Activated CD8-positive, alpha-beta memory T cell treated with anti-CD3 and anti-CD28 coated beads, Interleukin-2, amount 50 U/mL, for 48 hours (primary cell): ENCODE results near the gene KRT13.
A peak's percentile ranks its signal among the peaks of the same experiment; 100 is the strongest.

ENCODE experiments used
- DNase-seq: peaks from one replicate; pipeline ENCODE4 v3.0.0-alpha.2; 2020

Gene KRT13

DNA sequence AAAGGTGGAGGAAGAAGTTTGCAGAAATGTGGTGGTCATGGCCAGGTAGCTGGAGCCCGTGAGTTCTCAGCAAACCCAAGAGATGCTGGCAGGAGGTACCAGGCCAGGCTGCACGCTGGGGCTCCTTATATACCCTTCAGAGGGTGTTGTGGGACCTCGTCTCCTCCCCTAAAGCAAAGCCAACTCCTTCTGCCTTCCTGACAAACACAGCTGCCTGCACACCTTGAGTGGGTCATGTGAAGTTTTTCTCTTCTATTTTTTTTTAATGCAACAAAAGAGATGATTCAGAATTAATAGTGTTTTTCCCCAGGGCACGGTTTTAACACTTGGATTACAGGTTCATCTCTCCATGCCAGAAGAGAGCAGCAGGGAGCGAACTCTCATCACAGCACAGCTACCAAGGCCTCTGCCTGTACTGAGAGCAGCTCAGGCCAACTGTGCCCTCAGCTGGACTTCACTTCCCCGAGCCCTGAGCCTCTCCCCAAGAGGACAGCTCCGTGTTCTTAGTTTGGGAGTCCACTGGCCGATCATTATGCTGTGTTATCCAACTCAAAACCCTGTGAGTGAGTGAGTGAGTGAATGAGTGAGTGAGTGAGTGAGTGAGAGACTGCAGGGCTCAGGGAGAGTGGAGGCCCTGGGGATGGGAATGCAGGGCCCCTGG, 13.5 kb upstream of the KRT13 start, which contains the start of gene KRT15:
Gene KRT15 (minus strand): TSS at position 102 of the 661 bp plus-strand sequence. CDS start 63 bp downstream, at position 39.
- no peak for DNase-seq

- DNase-seq: no peak
These were observed 12.6 kb upstream of the KRT13 start for GRCh38 chr17:41518031-41518430.

- DNase-seq: no peak
These were observed 11.4 kb upstream of the KRT13 start for GRCh38 chr17:41516830-41517283.

DNA sequence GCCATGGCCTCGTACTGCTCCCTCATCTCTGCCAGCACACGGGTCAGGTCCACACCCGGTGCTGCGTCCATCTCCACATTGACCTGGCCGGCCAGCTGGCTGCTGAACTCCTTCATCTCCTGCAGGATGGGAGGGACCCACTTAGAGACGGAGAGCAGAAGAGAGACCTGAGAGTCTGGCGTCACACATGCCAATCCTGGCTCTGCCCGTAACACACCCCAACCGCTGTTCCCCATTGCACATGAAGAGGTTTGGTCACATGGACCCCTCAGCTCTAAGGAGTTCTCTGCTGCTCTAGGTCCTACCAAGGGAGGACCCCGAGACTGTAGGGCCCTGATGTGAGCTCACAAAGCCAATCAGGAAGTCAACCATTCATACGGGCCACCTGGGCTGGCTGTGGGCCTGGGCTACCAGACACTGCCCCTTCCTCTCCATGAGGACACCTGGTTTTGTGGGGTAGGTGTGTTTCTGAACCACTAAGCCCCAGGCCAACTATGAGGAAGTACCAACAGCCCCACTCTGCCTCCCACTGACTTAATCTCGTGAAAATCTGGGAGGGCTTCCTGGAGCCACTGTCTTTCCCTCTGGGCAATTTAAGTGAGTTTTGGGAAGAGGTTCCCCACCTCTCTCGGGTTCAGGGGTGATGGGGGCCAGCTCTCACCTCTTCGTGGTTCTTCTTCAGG, 10.9 kb upstream of the KRT13 start:
- DNase-seq: no peak

DNA sequence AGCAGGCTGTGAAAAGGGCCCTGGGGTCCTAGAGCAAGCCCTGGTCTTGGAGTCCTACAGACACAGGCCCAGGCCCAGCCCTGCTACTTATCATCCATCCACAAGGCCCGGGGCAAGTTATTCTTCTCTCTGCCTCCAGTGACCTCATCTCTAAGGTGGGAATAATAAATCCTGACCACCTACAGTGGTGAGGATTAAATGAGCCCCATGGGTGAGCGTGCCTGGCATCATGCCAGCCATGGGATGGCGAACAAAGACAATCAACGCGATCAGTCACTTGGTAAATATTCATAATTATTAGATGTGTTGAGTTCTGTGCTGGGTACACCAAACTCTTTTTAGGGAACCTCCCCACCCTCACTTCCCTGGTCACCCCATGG, 7.7 kb upstream of the KRT13 start:
- no peak for DNase-seq

GRCh38 chr17:41512546-41513167, 7.2 kb upstream of the KRT13 start:
- DNase-seq: no peak

DNA sequence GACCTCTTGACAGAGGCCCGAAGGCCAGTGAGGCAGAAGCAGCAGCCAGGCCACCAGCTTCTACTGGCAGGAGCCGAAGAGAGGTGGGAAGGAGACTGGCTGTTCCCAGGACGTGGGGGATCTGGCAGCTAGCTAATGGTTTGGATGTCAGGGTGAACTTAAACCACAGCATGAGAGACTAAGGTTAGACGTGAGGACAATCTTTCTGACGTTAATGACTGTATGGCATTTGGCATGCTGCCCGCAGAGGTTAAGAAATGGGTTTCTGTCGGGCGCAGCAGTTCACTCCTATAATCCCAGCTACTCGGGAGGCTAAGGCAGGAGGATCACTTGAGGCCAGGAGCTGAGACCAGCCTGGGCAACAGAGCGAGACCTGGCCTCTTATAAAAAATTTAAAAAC, 6.3 kb upstream of the KRT13 start:
- no peak for DNase-seq

- no peak for DNase-seq
These were observed 5.7 kb upstream of the KRT13 start for GRCh38 chr17:41511116-41511515.

DNA sequence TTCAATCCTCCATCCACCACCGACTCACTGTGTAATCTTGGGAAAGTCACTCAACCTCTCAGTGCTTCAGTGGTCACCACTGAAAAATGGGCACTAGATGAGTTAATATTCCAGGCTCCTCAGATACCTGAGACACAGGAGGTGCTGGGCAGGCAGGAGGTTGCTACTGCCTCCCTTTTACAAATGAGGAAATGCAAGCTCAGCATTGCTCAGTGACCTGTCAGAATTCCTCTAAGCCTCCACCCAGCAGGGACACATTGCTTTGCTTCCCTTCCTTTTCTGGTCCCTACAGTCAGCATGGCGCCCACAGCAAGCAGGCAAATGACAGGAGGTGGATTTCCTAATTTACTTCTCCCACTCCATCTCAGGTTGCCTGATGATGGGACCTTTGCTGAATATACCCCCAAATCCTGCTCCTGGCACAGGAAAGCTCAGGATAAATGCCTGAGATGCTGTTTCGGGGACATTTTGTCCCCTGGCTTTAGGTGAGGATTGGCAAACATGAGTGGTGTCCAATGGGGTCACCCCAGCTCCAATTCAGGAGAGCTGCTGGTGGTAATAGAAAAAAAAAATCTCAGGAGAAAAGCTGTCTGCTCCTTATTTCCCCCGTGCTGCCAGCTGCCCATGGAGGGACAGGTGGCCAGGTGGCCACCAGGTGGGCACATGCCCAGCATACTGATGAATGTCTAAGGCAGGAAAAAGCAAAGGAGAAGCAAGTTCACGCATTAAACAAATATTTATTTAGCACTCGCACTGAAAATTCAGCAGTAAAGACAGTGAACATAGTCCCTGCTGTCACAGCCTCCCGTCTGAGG, 5.0 kb upstream of the KRT13 start:
- no peak for DNase-seq

- DNase-seq: no peak
These were observed 2.0 kb upstream of the KRT13 start for GRCh38 chr17:41507315-41507880.

- DNase-seq: no peak
These were observed 676 bp upstream of the KRT13 start for GRCh38 chr17:41505809-41506767.

GRCh38 chr17:41504246-41504977, 1.0 kb downstream of the KRT13 start:
- no peak for DNase-seq

DNA sequence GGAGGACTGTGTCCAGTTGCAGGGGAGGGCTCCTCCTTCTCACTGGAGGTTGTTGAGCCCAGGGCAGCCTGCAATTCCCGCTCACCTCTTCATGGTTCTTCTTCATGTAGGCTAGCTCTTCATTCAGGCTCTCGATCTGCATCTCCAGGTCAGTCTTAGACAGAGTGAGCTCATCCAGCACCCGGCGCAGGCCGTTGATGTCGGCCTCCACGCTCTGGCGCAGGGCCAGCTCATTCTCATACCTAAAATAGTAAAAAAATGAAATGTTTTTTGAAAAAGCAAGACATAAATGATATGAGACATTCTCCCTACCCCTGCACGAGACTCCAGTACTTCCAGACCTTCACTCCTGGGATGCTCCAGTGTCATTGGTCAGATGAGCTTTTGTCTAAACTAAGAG, 2.2 kb downstream of the KRT13 start:
- no peak for DNase-seq

GRCh38 chr17:41500131-41500911, 5.1 kb downstream of the KRT13 start:
- no peak for DNase-seq

- DNase-seq: no peak
These were observed 5.7 kb downstream of the KRT13 start for GRCh38 chr17:41499714-41500113.

GRCh38 chr17:41498276-41498675, 7.1 kb downstream of the KRT13 start:
- no peak for DNase-seq

DNA sequence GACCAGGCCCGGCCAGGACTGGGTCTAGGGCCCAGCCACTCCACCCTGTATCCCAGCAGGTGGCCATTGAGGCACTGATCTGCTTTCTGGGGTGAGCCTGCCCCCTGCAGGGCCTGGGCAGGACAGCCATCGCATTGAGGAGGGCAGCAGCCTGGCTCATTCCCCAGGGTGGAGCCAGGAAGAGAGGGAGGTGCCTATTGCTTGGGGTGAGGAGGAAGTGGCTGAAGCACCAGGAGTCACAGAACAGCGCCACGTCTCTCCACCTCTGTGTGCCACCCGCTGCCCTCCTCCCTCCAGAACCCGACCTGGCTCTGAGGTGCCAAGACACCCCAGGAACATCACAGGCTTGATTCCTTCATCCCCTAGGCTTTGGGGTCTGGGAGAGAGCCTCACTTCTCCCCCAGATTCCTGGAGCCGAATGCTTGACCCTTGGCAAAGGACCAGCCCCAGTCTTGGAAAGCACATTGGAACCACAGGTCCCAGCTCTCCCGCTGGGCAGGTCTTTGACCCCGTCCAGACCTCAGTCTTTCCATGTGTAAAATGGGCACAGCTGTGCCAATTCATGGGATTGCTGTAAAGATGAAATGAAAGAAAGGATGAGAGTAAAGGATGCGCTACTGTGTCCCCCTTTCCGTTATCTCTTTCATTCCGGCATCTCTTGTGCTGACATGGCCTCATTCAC, 8.5 kb downstream of the KRT13 start:
- peak; percentile 80 for DNase-seq

- no peak for DNase-seq
These were observed 10.9 kb downstream of the KRT13 start for GRCh38 chr17:41494524-41494923.

GRCh38 chr17:41492771-41493170, 12.6 kb downstream of the KRT13 start:
- DNase-seq: no peak

DNA sequence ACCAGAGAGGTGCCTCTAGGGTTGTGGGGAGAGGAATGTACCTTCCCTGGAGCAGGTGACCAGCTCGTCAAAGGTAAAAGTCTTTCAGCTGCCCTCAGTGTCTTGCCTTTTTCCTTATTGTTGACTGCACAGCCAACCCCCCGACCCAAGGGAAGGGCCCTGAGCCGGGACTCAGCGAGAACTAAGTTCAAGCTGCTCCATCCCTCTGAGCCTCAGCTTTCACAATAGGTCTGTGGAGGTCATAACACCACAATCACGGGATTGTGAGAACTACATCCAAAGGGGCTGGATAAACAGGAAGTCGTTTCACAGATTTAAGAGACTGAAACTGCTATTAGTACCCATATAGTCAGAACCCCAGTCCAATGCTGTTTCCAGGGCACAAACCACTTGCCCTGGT, 13.1 kb downstream of the KRT13 start:
- DNase-seq: no peak
